HEK293 (cell line): ENCODE data around the gene CORO7.

Experiments
- CTCF ChIA-PET: fragments of 350-600 bp; formaldehyde crosslinking; extraction: SDS; loops from one replicate; lab custom pipeline; 2021; ENCODE audit warnings: antibody characterized with exemption; lab: Yijun Ruan, JAX
- POLR2A ChIA-PET: fragments of 300-600 bp; formaldehyde crosslinking; extraction: SDS; loops from one replicate; lab custom pipeline; 2020; ENCODE audit warnings: antibody characterized with exemption, inconsistent platforms; lab: Yijun Ruan, JAX
- H3K27ac ChIP-seq: fragments of 200-500 bp; sonication (Bioruptor generic); 2 replicates; pipeline ENCODE4 v1.5.1; 2014; ENCODE audit warnings: low read depth, low read length, control low read depth, inconsistent platforms; ENCODE audit errors: extremely low read depth
- H3K36me3 ChIP-seq, 2 experiments: fragments of 200-500 bp in 1 of 2; sonication (Bioruptor generic) in 1 of 2; 1 replicate in 1 of 2; 2 replicates in 1 of 2; pipeline ENCODE4 v1.5.1; 2014 to 2017; ENCODE audit warnings: inconsistent platforms in 2 of 2, low read length in 2 of 2; ENCODE audit not compliant: control insufficient read depth in 2 of 2, insufficient read depth in 1 of 2
- H3K4me1 ChIP-seq: fragments of 200-500 bp; sonication (Bioruptor generic); 2 replicates; pipeline ENCODE4 v1.5.1; 2014; ENCODE audit warnings: mild to moderate bottlenecking, low read length, inconsistent platforms; ENCODE audit not compliant: control insufficient read depth, insufficient read depth
- H3K4me3 ChIP-seq: 2 replicates; pipeline ENCODE4 v1.5.1; 2011; ENCODE audit warnings: low read depth, mild to moderate bottlenecking, control low read depth, low read length, moderate library complexity
- H3K9me3 ChIP-seq: fragments of 200-500 bp; sonication (Bioruptor generic); 2 replicates; pipeline ENCODE4 v1.5.1; 2014; ENCODE audit warnings: low read depth, low read length, inconsistent platforms; ENCODE audit not compliant: control insufficient read depth, insufficient read depth
- ATF2 ChIP-seq: fragments of 450-650 bp; formaldehyde crosslinking; IDR thresholded peaks from 2 replicates; pipeline ENCODE4 v1.5.1; 2016; ENCODE audit warnings: missing biosample characterization, missing genetic modification characterization, low read depth
- FEZF1 ChIP-seq: fragments of 450-650 bp; formaldehyde crosslinking; IDR thresholded peaks from 2 replicates; pipeline ENCODE4 v1.5.1; 2016; ENCODE audit warnings: missing biosample characterization, missing genetic modification characterization
- GLIS1 ChIP-seq: fragments of 450-650 bp; formaldehyde crosslinking; IDR thresholded peaks from 2 replicates; pipeline ENCODE4 v1.5.1; 2016; ENCODE audit warnings: missing biosample characterization, missing genetic modification characterization
- KLF16 ChIP-seq: fragments of 450-650 bp; formaldehyde crosslinking; IDR thresholded peaks from 2 replicates; pipeline ENCODE4 v1.5.1; 2017; ENCODE audit warnings: missing biosample characterization, missing genetic modification characterization
- KLF8 ChIP-seq: fragments of 450-650 bp; formaldehyde crosslinking; IDR thresholded peaks from 2 replicates; pipeline ENCODE4 v1.5.1; 2016; ENCODE audit warnings: missing biosample characterization, missing genetic modification characterization
- MEIS1 ChIP-seq: sonication (generic); formaldehyde crosslinking; IDR thresholded peaks from 2 replicates; pipeline ENCODE4 v1.8.1; 2022; ENCODE audit warnings: missing genetic modification reagents, mild to moderate bottlenecking, borderline replicate concordance
- MZF1 ChIP-seq: fragments of 450-650 bp; formaldehyde crosslinking; IDR thresholded peaks from 2 replicates; pipeline ENCODE4 v1.5.1; 2017; ENCODE audit warnings: missing biosample characterization, missing genetic modification characterization, borderline replicate concordance
- PRDM1 ChIP-seq: fragments of 450-650 bp; formaldehyde crosslinking; IDR thresholded peaks from 2 replicates; pipeline ENCODE4; 2016; ENCODE audit warnings: missing biosample characterization, missing genetic modification characterization
- PRDM2 ChIP-seq: fragments of 450-650 bp; formaldehyde crosslinking; IDR thresholded peaks from 2 replicates; pipeline ENCODE4 v1.5.1; 2016; ENCODE audit warnings: missing biosample characterization, missing genetic modification characterization, borderline replicate concordance
- SETDB1 ChIP-seq: IDR thresholded peaks from one replicate; pipeline ENCODE4 v1.6.1; 2017; ENCODE audit warnings: mild to moderate bottlenecking, low read length, moderate library complexity, mixed read lengths; ENCODE audit not compliant: insufficient read length
- ZBTB20 ChIP-seq: fragments of 450-650 bp; formaldehyde crosslinking; IDR thresholded peaks from 2 replicates; pipeline ENCODE4 v1.5.1; 2016; ENCODE audit warnings: missing biosample characterization, missing genetic modification characterization
- ZNF121 ChIP-seq: fragments of 450-650 bp; formaldehyde crosslinking; IDR thresholded peaks from 2 replicates; pipeline ENCODE4 v1.5.1; 2016; ENCODE audit warnings: missing biosample characterization, missing genetic modification characterization
- ZNF140 ChIP-seq: fragments of 450-650 bp; formaldehyde crosslinking; IDR thresholded peaks from 2 replicates; pipeline ENCODE4 v1.5.1; 2016; ENCODE audit warnings: missing biosample characterization, missing genetic modification characterization
- ZNF157 ChIP-seq: fragments of 450-650 bp; formaldehyde crosslinking; IDR thresholded peaks from 2 replicates; pipeline ENCODE4 v1.5.1; 2016; ENCODE audit warnings: missing biosample characterization, missing genetic modification characterization
- ZNF202 ChIP-seq: fragments of 450-650 bp; formaldehyde crosslinking; IDR thresholded peaks from 2 replicates; pipeline ENCODE4 v1.5.1; 2016; ENCODE audit warnings: missing biosample characterization, missing genetic modification characterization, borderline replicate concordance
- ZNF211 ChIP-seq: fragments of 450-650 bp; formaldehyde crosslinking; IDR thresholded peaks from 2 replicates; pipeline ENCODE4 v1.5.1; 2016; ENCODE audit warnings: low read depth, missing biosample characterization, missing genetic modification characterization
- ZNF433 ChIP-seq: fragments of 450-650 bp; formaldehyde crosslinking; IDR thresholded peaks from 2 replicates; pipeline ENCODE4 v1.5.1; 2016; ENCODE audit warnings: missing biosample characterization, missing genetic modification characterization, low read depth
- ZNF449 ChIP-seq: fragments of 450-650 bp; formaldehyde crosslinking; IDR thresholded peaks from 2 replicates; pipeline ENCODE4 v1.5.1; 2017; ENCODE audit warnings: missing biosample characterization, mild to moderate bottlenecking, missing genetic modification characterization, moderate library complexity
- ZNF473 ChIP-seq: fragments of 450-650 bp; formaldehyde crosslinking; IDR thresholded peaks from 2 replicates; pipeline ENCODE4 v1.5.1; 2017; ENCODE audit warnings: missing biosample characterization, missing genetic modification characterization
- ZNF555 ChIP-seq: fragments of 450-650 bp; formaldehyde crosslinking; conservative IDR thresholded peaks from 2 replicates; pipeline ENCODE4 v1.5.1; 2017; ENCODE audit warnings: missing biosample characterization, mild to moderate bottlenecking, missing genetic modification characterization, inconsistent platforms
- ZNF558 ChIP-seq: fragments of 450-650 bp; formaldehyde crosslinking; IDR thresholded peaks from 2 replicates; pipeline ENCODE4 v1.5.1; 2016; ENCODE audit warnings: missing biosample characterization, missing genetic modification characterization
- ZNF639 ChIP-seq: fragments of 450-650 bp; formaldehyde crosslinking; IDR thresholded peaks from 2 replicates; pipeline ENCODE4 v1.5.1; 2016; ENCODE audit warnings: missing biosample characterization, missing genetic modification characterization

CORO7 gene

GRCh38 chr16:4433914-4434787 is 17.8 kb upstream of the CORO7 start (continued):
- TF ChIP-seq ATF2 (tag by site-specific recombination) (no peak), KLF8 (tag by site-specific recombination) (no peak), ZNF473 (tag by site-specific recombination) (no peak), KLF16 (no peak), ZNF433 (no peak)
- TF ChIP-seq, all 188 proteins: peak for 0

- H3K36me3 ChIP-seq = peaks cover 36 to 68% of the 10 kb centered on the region in 2 experiments; a peak in 2 of 3 replicates
- TF ChIP-seq PRDM2 (tag by site-specific recombination) (no peak), ZNF449 (tag by site-specific recombination) (no peak), ZNF558 (tag by site-specific recombination) (no peak), ZNF639 (tag by site-specific recombination) (no peak), GLIS1 (tag by site-specific recombination) (peak; percentile 71)
- TF ChIP-seq, all 188 proteins: peak for 1
- Histone ChIP-seq H3K27ac (no peak overlapping the region), H3K4me3 (no peak overlapping the region), H3K4me1 (no peaks in the 10 kb centered on the region), H3K9me3 (no peaks in the 10 kb centered on the region)
- ChIA-PET CTCF (no interaction called here), POLR2A (interaction anchor here (0.6 kb wide), 1 partner anchor 16 kb away, joined by 3 read pairs; no protein-coding TSS in a partner anchor)
Observed at GRCh38 chr16:4433228-4433627, 16.8 kb upstream of the CORO7 start.

- CTCF ChIA-PET = no interaction called here
- no peak overlapping the region for H3K27ac ChIP-seq
- H3K36me3 ChIP-seq = peaks cover 20 to 55% of the 10 kb centered on the region in 2 experiments; a peak in 2 of 3 replicates
- TF ChIP-seq ZNF555 (no peak), ZNF202 (tag by site-specific recombination) (no peak), MZF1 (tag by site-specific recombination) (no peak), MEIS1 (CRISPR knock-in tag) (no peak), FEZF1 (tag by site-specific recombination) (no peak), PRDM1 (no peak), ZNF211 (tag by site-specific recombination) (no peak), ZBTB20 (tag by site-specific recombination) (no peak), ZNF157 (tag by site-specific recombination) (no peak), ZNF121 (no peak), ZNF140 (tag by site-specific recombination) (no peak), SETDB1 (no peak)
- POLR2A ChIA-PET = interaction anchor here (0.9 kb wide), 1 partner anchor 27 kb away, joined by 3 read pairs; no protein-coding TSS in a partner anchor
- no peaks in the 10 kb centered on the region; the same call in 1 of the 2 replicates for H3K4me1 ChIP-seq
- H3K9me3 ChIP-seq = no peaks in the 10 kb centered on the region
- H3K4me3 ChIP-seq = no peak overlapping the region
Observed at GRCh38 chr16:4431023-4431422, 14.6 kb upstream of the CORO7 start.
